K562 (cell line): ENCODE results near the gene RIT2. TPM values are rescaled to one million over a fixed set of nuclear protein-coding genes. Genes with fewer than 3 reads are reported as not detected.

Experiments
- MTA1 ChIP-seq: fragments of 450-650 bp; IDR thresholded peaks from 2 replicates; pipeline ENCODE4 v1.6.1; 2017; ENCODE audit warnings: borderline replicate concordance
- SMARCE1 ChIP-seq: fragments of 450-650 bp; IDR thresholded peaks from 2 replicates; pipeline ENCODE4 v1.7.1; 2016; ENCODE audit warnings: mild to moderate bottlenecking
- TAL1 ChIP-seq: fragments of 450-650 bp; IDR thresholded peaks from 2 replicates; pipeline ENCODE4 v1.6.1; 2016; ENCODE audit warnings: mild to moderate bottlenecking
- polyA plus RNA-seq, 8 experiments: library from polyadenylated mRNA; depleted of rRNA in 4 of 8; stranded (reverse) in 5 of 8; unstranded in 3 of 8; fragments of >200 nt; fragmentation: Nextera tagmentation in 2 of 8; fragmentation: Illumina TruSeq in 1 of 8; extraction: Ambion mirVana in 2 of 8; extraction: Trizol in 1 of 8; gene quantifications; 2 replicates each; pipeline versions ENCODE4 v1.2.1 to v1.2.3, GENCODE V29; 2011 to 2014; ENCODE audit warnings: inconsistent platforms in 1 of 8, missing spikeins in 1 of 8
- total RNA-seq, 7 experiments: library from RNA; depleted of rRNA in 6 of 7; stranded (reverse); fragments of >200 nt in 6 of 7; fragmentation: Illumina TruSeq in 2 of 7; extraction: Trizol in 2 of 7; gene quantifications; 2 replicates each; pipeline versions ENCODE4 v1.2.1 to v1.2.3, GENCODE V29; 2011 to 2021; ENCODE audit warnings: low replicate concordance in 1 of 7
- TF ChIP-seq, protein P1 (sequence below): fragments of 250-450 bp; sonication (Bioruptor Pico); IDR thresholded peaks from 2 replicates; pipeline ENCODE4 v1.4.0; 2020
- TF ChIP-seq, protein P2 (sequence below): sonication (generic); formaldehyde crosslinking; IDR thresholded peaks from 2 replicates; pipeline ENCODE4 v1.8.1; 2022; ENCODE audit warnings: missing genetic modification reagents
- TF ChIP-seq, protein P3 (sequence below): fragments of 450-650 bp; IDR thresholded peaks from 2 replicates; pipeline ENCODE4 v1.6.1; 2018; ENCODE audit not compliant: partially characterized antibody

The RIT2 gene
- total and polyA plus RNA-seq, 9 of the 15 experiments (the other 6 are each of a cell fraction or from before 2014, with no cell fraction given) = not detected

DNA sequence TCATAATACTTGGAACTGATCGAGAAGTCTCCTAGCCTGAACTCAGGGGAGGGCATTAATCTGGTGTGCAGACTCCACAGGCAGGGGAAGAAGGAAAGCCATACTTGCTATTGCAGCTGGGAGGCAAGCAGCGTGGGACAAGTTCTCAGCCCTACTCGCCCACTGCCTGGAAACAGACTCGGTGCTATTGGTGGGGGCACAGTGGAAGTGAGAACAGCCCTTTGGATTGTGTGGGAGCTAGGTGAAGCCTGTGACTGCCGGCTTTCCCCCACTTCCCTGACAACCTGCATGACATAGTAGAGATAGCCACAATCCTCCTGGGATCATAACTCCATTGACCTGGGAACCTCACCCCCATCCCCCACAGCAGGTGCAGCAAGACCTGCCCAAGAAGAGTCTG lies 301.3 kb downstream of the RIT2 start (continued):
- TF ChIP-seq, protein P1, sequence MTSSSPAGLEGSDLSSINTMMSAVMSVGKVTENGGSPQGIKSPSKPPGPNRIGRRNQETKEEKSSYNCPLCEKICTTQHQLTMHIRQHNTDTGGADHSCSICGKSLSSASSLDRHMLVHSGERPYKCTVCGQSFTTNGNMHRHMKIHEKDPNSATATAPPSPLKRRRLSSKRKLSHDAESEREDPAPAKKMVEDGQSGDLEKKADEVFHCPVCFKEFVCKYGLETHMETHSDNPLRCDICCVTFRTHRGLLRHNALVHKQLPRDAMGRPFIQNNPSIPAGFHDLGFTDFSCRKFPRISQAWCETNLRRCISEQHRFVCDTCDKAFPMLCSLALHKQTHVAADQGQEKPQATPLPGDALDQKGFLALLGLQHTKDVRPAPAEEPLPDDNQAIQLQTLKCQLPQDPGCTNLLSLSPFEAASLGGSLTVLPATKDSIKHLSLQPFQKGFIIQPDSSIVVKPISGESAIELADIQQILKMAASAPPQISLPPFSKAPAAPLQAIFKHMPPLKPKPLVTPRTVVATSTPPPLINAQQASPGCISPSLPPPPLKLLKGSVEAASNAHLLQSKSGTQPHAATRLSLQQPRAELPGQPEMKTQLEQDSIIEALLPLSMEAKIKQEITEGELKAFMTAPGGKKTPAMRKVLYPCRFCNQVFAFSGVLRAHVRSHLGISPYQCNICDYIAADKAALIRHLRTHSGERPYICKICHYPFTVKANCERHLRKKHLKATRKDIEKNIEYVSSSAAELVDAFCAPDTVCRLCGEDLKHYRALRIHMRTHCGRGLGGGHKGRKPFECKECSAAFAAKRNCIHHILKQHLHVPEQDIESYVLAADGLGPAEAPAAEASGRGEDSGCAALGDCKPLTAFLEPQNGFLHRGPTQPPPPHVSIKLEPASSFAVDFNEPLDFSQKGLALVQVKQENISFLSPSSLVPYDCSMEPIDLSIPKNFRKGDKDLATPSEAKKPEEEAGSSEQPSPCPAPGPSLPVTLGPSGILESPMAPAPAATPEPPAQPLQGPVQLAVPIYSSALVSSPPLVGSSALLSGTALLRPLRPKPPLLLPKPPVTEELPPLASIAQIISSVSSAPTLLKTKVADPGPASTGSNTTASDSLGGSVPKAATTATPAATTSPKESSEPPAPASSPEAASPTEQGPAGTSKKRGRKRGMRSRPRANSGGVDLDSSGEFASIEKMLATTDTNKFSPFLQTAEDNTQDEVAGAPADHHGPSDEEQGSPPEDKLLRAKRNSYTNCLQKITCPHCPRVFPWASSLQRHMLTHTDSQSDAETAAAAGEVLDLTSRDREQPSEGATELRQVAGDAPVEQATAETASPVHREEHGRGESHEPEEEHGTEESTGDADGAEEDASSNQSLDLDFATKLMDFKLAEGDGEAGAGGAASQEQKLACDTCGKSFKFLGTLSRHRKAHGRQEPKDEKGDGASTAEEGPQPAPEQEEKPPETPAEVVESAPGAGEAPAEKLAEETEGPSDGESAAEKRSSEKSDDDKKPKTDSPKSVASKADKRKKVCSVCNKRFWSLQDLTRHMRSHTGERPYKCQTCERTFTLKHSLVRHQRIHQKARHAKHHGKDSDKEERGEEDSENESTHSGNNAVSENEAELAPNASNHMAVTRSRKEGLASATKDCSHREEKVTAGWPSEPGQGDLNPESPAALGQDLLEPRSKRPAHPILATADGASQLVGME = no peak
- no peak for TF ChIP-seq TAL1
- TF ChIP-seq SMARCE1 = no peak
- TF ChIP-seq, protein P2, sequence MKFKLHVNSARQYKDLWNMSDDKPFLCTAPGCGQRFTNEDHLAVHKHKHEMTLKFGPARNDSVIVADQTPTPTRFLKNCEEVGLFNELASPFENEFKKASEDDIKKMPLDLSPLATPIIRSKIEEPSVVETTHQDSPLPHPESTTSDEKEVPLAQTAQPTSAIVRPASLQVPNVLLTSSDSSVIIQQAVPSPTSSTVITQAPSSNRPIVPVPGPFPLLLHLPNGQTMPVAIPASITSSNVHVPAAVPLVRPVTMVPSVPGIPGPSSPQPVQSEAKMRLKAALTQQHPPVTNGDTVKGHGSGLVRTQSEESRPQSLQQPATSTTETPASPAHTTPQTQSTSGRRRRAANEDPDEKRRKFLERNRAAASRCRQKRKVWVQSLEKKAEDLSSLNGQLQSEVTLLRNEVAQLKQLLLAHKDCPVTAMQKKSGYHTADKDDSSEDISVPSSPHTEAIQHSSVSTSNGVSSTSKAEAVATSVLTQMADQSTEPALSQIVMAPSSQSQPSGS (CRISPR knock-in tag) = no peak
- TF ChIP-seq, protein P3, sequence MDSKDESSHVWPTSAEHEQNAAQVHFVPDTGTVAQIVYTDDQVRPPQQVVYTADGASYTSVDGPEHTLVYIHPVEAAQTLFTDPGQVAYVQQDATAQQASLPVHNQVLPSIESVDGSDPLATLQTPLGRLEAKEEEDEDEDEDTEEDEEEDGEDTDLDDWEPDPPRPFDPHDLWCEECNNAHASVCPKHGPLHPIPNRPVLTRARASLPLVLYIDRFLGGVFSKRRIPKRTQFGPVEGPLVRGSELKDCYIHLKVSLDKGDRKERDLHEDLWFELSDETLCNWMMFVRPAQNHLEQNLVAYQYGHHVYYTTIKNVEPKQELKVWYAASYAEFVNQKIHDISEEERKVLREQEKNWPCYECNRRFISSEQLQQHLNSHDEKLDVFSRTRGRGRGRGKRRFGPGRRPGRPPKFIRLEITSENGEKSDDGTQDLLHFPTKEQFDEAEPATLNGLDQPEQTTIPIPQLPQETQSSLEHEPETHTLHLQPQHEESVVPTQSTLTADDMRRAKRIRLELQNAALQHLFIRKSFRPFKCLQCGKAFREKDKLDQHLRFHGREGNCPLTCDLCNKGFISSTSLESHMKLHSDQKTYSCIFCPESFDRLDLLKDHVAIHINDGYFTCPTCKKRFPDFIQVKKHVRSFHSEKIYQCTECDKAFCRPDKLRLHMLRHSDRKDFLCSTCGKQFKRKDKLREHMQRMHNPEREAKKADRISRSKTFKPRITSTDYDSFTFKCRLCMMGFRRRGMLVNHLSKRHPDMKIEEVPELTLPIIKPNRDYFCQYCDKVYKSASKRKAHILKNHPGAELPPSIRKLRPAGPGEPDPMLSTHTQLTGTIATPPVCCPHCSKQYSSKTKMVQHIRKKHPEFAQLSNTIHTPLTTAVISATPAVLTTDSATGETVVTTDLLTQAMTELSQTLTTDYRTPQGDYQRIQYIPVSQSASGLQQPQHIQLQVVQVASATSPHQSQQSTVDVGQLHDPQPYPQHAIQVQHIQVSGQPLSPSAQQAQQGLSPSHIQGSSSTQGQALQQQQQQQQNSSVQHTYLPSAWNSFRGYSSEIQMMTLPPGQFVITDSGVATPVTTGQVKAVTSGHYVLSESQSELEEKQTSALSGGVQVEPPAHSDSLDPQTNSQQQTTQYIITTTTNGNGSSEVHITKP = no peak
- no peak for TF ChIP-seq MTA1
